Ectodermal cell (in vitro differentiated cells): ENCODE results near the gene NRSN2.

Experiments used
- H3K27ac ChIP-seq: 2 replicates; pipeline ENCODE4 v1.7.0; 2013; ENCODE audit warnings: mild to moderate bottlenecking, low read depth, low read length; ENCODE audit not compliant: insufficient read depth, poor library complexity, severe bottlenecking
- H3K27me3 ChIP-seq: 2 replicates; pipeline ENCODE4 v1.7.0; 2013; ENCODE audit warnings: mild to moderate bottlenecking, low read length; ENCODE audit not compliant: insufficient read depth, control insufficient read depth, poor library complexity, severe bottlenecking
- H3K36me3 ChIP-seq: one replicate; pipeline ENCODE4 v1.7.0; 2013; ENCODE audit warnings: low read length; ENCODE audit not compliant: control insufficient read depth, insufficient read depth
- H3K4me1 ChIP-seq: one replicate; pipeline ENCODE4 v1.7.0; 2013; ENCODE audit warnings: low read length; ENCODE audit not compliant: control insufficient read depth, insufficient read depth
- H3K4me3 ChIP-seq: 2 replicates; pipeline ENCODE4 v1.7.0; 2013; ENCODE audit warnings: low read depth, low read length, control low read depth; ENCODE audit not compliant: insufficient read depth
- H3K9me3 ChIP-seq: 2 replicates; pipeline ENCODE4 v1.7.0; 2013; ENCODE audit warnings: mild to moderate bottlenecking, low read length, moderate library complexity; ENCODE audit not compliant: control insufficient read depth
- WGBS, 2 experiments: methylation state at CpG; one replicate each; pipeline ENCODE4 v1.1.7; 2013; ENCODE audit warnings: missing lambda C conversion rate in 2 of 2; 5-methylcytosine and 5-hydroxymethylcytosine counted together

The NRSN2 gene

GRCh38 chr20:399182-399707 is 52.3 kb downstream of the NRSN2 start:
- Histone ChIP-seq H3K4me1 (no peaks in the 10 kb centered on the region), H3K27ac (no peak overlapping the region), H3K36me3 (no peaks in the 10 kb centered on the region), H3K27me3 (no peaks in the 10 kb centered on the region), H3K9me3 (no peaks in the 10 kb centered on the region), H3K4me3 (no peak overlapping the region)
- 92 to 93% methylated on average over 9 of the region's 9 CpGs for WGBS, 2 experiments

DNA sequence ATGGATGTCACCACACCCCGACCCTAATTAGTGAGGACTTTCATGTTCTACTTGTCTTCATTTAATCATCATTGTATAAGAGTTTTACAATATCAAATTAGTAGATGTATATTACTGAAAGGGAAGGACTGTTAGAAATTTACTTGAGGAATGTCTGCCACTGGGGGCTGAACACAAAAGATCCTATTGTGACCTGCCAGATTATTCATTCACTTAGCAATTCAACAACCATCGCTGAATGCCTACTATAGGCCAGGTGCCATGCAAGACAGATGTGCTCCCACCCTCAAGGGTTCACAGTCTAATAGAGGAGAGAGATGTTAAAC is 53.2 kb downstream of the NRSN2 start:
- no peaks in the 10 kb centered on the region for H3K9me3 ChIP-seq
- no peak overlapping the region for H3K27ac ChIP-seq
- H3K4me1 ChIP-seq = no peaks in the 10 kb centered on the region
- no peaks in the 10 kb centered on the region for H3K27me3 ChIP-seq
- 80 to 92% methylated on average over 1 of the region's 2 CpGs for WGBS, 2 experiments
- no peaks in the 10 kb centered on the region for H3K36me3 ChIP-seq
- no peak overlapping the region for H3K4me3 ChIP-seq

DNA sequence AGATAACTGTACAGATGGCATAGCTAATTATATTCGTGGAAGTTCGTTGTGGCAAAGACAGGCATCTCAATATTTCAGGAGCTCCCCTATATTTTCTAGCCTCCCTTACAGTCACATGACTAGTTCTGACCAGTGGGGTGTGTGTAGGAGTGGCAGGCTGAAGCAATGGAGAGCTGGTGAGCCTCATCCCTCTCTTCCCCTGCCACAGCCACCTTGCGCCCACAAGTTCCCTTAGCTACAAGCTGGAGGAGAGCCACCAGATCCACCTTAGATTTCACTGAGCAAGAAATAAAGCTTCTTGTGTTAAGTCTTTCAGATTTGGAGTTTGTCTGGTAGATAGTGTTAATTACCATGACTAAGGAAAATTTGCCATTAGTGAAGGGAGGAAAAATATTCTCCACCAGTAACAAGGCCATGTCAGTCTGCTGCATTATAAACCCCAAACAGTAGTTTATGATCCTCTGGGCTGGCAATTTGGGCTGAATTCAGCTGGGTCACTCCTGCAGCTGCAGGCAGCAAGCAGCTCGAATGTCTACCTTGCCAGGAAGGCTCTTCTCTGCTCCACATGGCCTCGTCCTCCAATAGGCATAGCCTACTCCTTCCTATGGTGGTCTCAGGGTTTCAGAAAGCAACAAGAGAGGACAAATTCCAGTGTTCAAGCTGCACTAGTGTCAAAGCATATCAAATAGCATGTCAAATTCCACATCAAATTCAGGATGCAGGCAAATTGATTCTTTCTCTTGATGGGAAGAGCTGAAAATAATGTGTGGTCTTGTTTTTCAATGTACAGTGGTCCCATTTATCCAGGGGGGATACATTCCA is 53.8 kb downstream of the NRSN2 start:
- H3K9me3 ChIP-seq = no peaks in the 10 kb centered on the region
- no peak overlapping the region for H3K27ac ChIP-seq
- H3K36me3 ChIP-seq = no peaks in the 10 kb centered on the region
- no peaks in the 10 kb centered on the region for H3K27me3 ChIP-seq
- H3K4me3 ChIP-seq = no peak overlapping the region
- WGBS, 2 experiments = 73 to 88% methylated on average over 3 to 5 of the region's 5 CpGs
- H3K4me1 ChIP-seq = no peaks in the 10 kb centered on the region

DNA sequence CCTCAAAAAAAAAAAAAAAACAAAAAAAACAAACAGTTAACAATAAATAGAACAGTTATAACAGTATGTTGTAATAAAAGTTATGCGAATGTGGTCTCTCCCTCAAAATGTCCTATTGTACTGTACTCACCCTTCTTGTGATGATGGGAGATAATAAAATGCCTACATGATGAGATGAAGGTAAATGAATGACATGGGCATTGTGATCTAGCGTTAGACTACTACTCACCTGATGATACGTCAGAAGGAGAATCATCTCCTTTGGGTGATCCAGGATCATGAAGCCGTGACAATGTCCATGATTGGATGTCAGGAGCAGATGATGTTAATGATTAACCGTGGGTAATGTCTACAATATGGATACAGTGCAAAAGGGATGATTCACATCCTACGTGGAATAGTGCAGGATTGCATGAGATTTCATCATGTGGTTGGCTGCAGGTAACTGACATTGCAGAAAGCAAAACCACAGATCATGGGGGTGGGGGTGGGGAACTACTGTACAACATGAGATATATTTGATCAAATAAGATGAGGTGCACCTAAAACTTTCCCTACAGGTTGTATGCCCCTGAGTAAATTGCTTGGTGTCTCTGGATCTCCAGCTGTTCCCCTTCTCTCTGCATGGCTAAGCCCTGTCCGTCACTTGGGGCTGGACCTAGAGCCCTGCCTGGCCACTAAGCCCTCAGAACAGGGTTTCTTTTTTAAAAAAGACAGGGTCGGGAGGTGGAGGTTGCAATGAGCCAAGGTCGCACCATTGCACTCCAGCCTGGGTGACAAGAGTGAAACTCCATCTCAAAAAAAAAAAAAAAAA is 55.0 kb downstream of the NRSN2 start:
- Histone ChIP-seq H3K4me3 (no peak overlapping the region), H3K4me1 (no peaks in the 10 kb centered on the region), H3K9me3 (no peaks in the 10 kb centered on the region), H3K27me3 (peaks cover 4% of the 10 kb centered on the region), H3K27ac (no peak overlapping the region), H3K36me3 (no peaks in the 10 kb centered on the region)
- WGBS, 2 experiments = 93 to 95% methylated on average over 9 of the region's 9 CpGs

- H3K4me3 ChIP-seq = no peak overlapping the region
- H3K27me3 ChIP-seq = peaks cover 6% of the 10 kb centered on the region
- H3K9me3 ChIP-seq = no peaks in the 10 kb centered on the region
- no peaks in the 10 kb centered on the region for H3K4me1 ChIP-seq
- no peaks in the 10 kb centered on the region for H3K36me3 ChIP-seq
- WGBS, 2 experiments = 87 to 98% methylated on average over 2 of the region's 2 CpGs
- no peak overlapping the region for H3K27ac ChIP-seq
These were observed 55.6 kb downstream of the NRSN2 start for GRCh38 chr20:402496-402885.

DNA sequence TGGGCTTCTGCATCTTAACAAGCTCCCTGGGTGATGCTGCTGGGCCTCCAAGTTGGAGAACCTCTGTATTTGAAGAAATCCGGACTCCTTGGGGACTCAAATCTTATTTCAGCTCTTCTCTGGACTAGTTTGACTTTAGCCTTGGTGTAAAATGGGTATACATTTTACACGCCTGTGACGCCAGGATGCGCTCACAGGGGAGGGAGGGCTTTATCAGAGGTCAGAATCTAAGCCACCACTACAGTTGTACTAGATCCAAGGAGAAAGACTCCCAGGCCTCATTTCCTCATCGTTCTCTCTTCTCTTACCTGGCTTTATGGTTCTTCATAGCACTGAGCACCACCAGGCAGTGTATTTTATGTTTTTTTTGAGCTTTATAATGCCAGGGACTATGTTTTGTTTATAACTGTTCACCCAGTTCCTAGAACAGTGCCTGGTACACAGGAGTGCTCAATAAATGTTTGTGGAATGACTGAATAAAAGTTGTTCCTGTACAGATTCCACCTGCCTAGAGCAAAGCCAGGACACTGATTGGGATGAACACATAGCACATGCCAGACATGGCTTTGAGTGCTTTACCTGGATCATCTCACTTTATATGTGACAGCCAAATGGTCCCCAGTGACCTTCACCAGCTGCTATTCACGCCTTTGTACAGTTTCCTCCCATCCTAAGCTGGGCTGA is 56.1 kb downstream of the NRSN2 start:
- Histone ChIP-seq H3K4me3 (no peak overlapping the region), H3K27ac (no peak overlapping the region), H3K36me3 (no peaks in the 10 kb centered on the region), H3K9me3 (no peaks in the 10 kb centered on the region), H3K4me1 (no peaks in the 10 kb centered on the region), H3K27me3 (peaks cover 6% of the 10 kb centered on the region)
- 84 to 93% methylated on average over 6 of the region's 6 CpGs for WGBS, 2 experiments

- H3K27me3 ChIP-seq = peaks cover 6% of the 10 kb centered on the region
- no peaks in the 10 kb centered on the region for H3K36me3 ChIP-seq
- 93 to 98% methylated on average over 3 of the region's 3 CpGs for WGBS, 2 experiments
- H3K4me3 ChIP-seq = no peak overlapping the region
- no peak overlapping the region for H3K27ac ChIP-seq
- H3K9me3 ChIP-seq = no peaks in the 10 kb centered on the region
- H3K4me1 ChIP-seq = no peaks in the 10 kb centered on the region
These were observed 56.7 kb downstream of the NRSN2 start for GRCh38 chr20:403582-403957.

DNA sequence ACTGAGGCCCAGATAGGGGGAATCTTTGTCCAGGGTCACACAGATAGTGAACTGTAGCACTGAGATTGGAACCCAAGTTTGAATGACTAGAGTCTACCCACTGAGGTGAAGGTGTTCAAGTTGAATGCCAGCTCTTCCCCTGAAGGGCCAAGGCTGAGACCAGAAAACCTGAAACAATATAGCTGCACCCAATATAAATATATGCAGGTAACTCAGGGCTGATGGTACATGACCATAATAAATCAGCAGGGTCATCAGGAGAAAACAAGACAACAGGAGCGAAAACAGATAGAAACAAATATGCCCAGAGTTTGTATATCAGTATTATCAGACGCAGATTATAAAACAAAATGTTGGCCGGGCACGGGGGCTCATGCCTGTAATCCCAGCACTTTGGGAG is 57.2 kb downstream of the NRSN2 start:
- Histone ChIP-seq H3K4me3 (no peak overlapping the region), H3K9me3 (no peaks in the 10 kb centered on the region), H3K4me1 (peaks cover 3% of the 10 kb centered on the region), H3K36me3 (no peaks in the 10 kb centered on the region), H3K27ac (no peak overlapping the region), H3K27me3 (peaks cover 6% of the 10 kb centered on the region)
- 95 to 97% methylated on average over 4 of the region's 4 CpGs for WGBS, 2 experiments
